SK-N-MC (cell line): ENCODE results near the gene SOX8.

Experiments
- DNase-seq: peaks from one replicate; pipeline ENCODE4 v3.0.0-alpha.2; 2011; ENCODE audit warnings: low read depth, low spot score
- H3K27ac ChIP-seq: fragments of 200-600 bp; sonication (generic); 2 replicates; pipeline ENCODE4 v1.5.1; 2016; ENCODE audit warnings: mixed run types
- H3K36me3 ChIP-seq: fragments of 200-600 bp; sonication (generic); 2 replicates; pipeline ENCODE4 v1.6.1; 2017; ENCODE audit warnings: antibody characterized with exemption, low read length, mixed read lengths; ENCODE audit not compliant: insufficient read depth
- H3K4me3 ChIP-seq: fragments of 200-600 bp; sonication (generic); 2 replicates; pipeline ENCODE4 v1.5.1; 2016
- H3K9ac ChIP-seq: fragments of 200-600 bp; sonication (generic); 2 replicates; pipeline ENCODE4 v1.8.0; 2017; ENCODE audit warnings: mixed run types, mixed read lengths; ENCODE audit not compliant: insufficient read length
- H3K9me3 ChIP-seq: fragments of 200-600 bp; sonication (generic); 2 replicates; pipeline ENCODE4 v1.6.1; 2017; ENCODE audit warnings: low read depth, mild to moderate bottlenecking, antibody characterized with exemption, low read length, moderate library complexity, mixed read lengths
- EZH2 ChIP-seq: fragments of 200-600 bp; sonication (generic); IDR thresholded peaks from one replicate; pipeline ENCODE4 v1.6.1; 2017; ENCODE audit warnings: antibody characterized with exemption
- FOXP2 ChIP-seq: optimal IDR thresholded peaks from 2 replicates; pipeline ENCODE3; 2011; ENCODE audit warnings: mild to moderate bottlenecking, moderate library complexity; ENCODE audit not compliant: insufficient read depth; ENCODE audit errors: extremely low read length, control extremely low read depth
- POLR2AphosphoS5 ChIP-seq: IDR thresholded peaks from 2 replicates; pipeline ENCODE4 v1.6.1; 2012; ENCODE audit warnings: mild to moderate bottlenecking, low read depth, low read length, borderline replicate concordance

Gene SOX8

DNA sequence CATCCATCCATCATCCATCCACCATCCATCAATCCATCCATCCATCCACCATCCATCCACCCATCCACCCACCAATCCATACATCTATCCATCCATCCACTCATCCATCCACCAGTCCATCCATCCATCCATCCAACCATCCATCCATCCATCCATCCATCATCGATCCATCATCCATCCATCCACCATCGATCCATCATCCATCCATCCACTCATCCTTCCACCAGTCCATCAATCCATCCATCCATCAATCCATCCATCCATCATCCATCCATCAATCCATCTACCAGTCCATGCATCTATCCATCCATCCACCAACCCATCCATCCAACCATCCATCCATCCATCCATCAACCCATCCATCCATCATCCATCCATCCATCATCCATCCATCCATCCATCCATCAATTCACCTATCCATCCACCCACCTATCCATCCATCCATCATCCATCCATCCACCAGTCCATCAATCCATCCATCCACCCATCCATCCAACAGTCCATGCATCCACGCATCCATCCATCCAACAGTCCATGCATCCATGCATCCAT is 51.6 kb downstream of the SOX8 start:
- H3K9me3 ChIP-seq: no peaks in the 10 kb centered on the region
- no peak overlapping the region for H3K4me3 ChIP-seq
- no peak overlapping the region for H3K27ac ChIP-seq
- no peak for DNase-seq
- H3K9ac ChIP-seq: no peak overlapping the region
- H3K36me3 ChIP-seq: no peaks in the 10 kb centered on the region
- no peak for TF ChIP-seq POLR2AphosphoS5
- no peak for TF ChIP-seq EZH2
- no peak for TF ChIP-seq FOXP2

- DNase-seq: no peak
- H3K9ac ChIP-seq: no peak overlapping the region
- H3K36me3 ChIP-seq: no peaks in the 10 kb centered on the region
- TF ChIP-seq EZH2: no peak
- no peaks in the 10 kb centered on the region for H3K9me3 ChIP-seq
- no peak overlapping the region for H3K27ac ChIP-seq
- H3K4me3 ChIP-seq: no peak overlapping the region
Observed at GRCh38 chr16:1034230-1035065, 52.9 kb downstream of the SOX8 start.

DNA sequence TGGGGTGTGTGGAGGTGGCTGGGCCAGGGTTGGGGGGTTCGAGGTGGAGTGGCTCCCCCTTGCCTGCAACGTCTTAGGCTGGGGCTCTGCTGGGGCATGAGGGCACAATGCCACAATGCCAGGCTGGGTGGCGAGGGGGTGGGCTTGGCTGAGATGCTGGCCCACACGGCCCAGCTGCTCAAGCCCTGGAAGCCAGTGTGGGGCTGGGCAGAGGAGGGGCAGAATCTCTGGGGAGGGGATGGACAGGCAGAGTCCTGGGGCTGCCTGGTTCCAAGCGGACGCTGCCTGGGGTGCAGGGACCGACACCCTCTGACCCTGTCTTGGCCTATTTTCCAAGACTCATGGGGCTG is 53.5 kb downstream of the SOX8 start:
- Histone ChIP-seq H3K27ac (no peak overlapping the region), H3K4me3 (no peak overlapping the region)
- TF ChIP-seq FOXP2: no peak
- no peak for TF ChIP-seq POLR2AphosphoS5
- TF ChIP-seq EZH2: no peak

GRCh38 chr16:1036166-1036565 is 54.6 kb downstream of the SOX8 start:
- no peak overlapping the region for H3K9ac ChIP-seq
- no peaks in the 10 kb centered on the region for H3K9me3 ChIP-seq
- H3K27ac ChIP-seq: no peak overlapping the region
- H3K36me3 ChIP-seq: no peaks in the 10 kb centered on the region
- H3K4me3 ChIP-seq: no peak overlapping the region
- no peak for DNase-seq
- no peak for TF ChIP-seq EZH2
- TF ChIP-seq FOXP2: no peak
- TF ChIP-seq POLR2AphosphoS5: no peak

More for the DNA sequence above, 53.5 kb downstream of the SOX8 start:
- no peak for DNase-seq
- H3K9ac ChIP-seq: no peak overlapping the region
- H3K36me3 ChIP-seq: no peaks in the 10 kb centered on the region
- no peaks in the 10 kb centered on the region for H3K9me3 ChIP-seq
